ENCODE data around the gene CLDN19.

- no peak for TF ChIP-seq CTCF (IDR thresholded peaks at IDR 0.05 in 8 of 11, conservative IDR thresholded peaks at IDR 0.05 in 3 of 11)
- no peak for TF ChIP-seq POLR2A (IDR thresholded peaks at IDR 0.05)
Observed at GRCh38 chr1:42692461-42692860, 47.6 kb downstream of the CLDN19 start.
